KBM-7 (cell line): ENCODE results near the gene OSGEPL1.
"Not testable (repeated sequence)": the region's sequence is repeated elsewhere in the genome, so short reads cannot be mapped to it uniquely, and the experiment has no call there.

ENCODE experiments used
- DNase-seq: peaks from one replicate; pipeline ENCODE4 v3.0.0-alpha.2; 2015
- in situ Hi-C: fragments of 300-500 bp; cut with MboI; formaldehyde crosslinking; loops from 2 replicates; pipeline ENCODE4 v1.14.3; 2020; ENCODE audit warnings: low sequenced_read_pairs, low pct_unique_long_range_greater_than_20kb, mixed read lengths

Gene OSGEPL1

GRCh38 chr2:189762551-189763298 lies at the start of gene OSGEPL1:
TSS of gene OSGEPL1 (minus strand) at chr2:189762792. CDS start at chr2:189761640, 1,152 bp downstream.
- in situ Hi-C loops: no loop called here
- DNase-seq: peak; percentile 96

- DNase-seq: no peak
- in situ Hi-C loops: no loop called here
These were observed 40.8 kb upstream of the OSGEPL1 start for GRCh38 chr2:189803431-189803830.

GRCh38 chr2:189802396-189802912 lies 39.9 kb upstream of the OSGEPL1 start:
- in situ Hi-C loops: no loop called here
- DNase-seq: no peak

- DNase-seq: no peak
- in situ Hi-C loops: no loop called here
These were observed 36.9 kb upstream of the OSGEPL1 start for GRCh38 chr2:189799531-189799930.

- DNase-seq: no peak
- in situ Hi-C loops: no loop called here
These were observed 36.4 kb upstream of the OSGEPL1 start for GRCh38 chr2:189799030-189799331.

GRCh38 chr2:189798312-189799029 lies 35.9 kb upstream of the OSGEPL1 start:
- DNase-seq: peak; percentile 46
- in situ Hi-C loops: no loop called here

GRCh38 chr2:189797902-189798301 lies 35.3 kb upstream of the OSGEPL1 start:
- in situ Hi-C loops: no loop called here
- no peak for DNase-seq

- no peak for DNase-seq
- in situ Hi-C loops: no loop called here
These were observed 31.7 kb upstream of the OSGEPL1 start for GRCh38 chr2:189794310-189794709.

- no peak for DNase-seq
- in situ Hi-C loops: no loop called here
These were observed 28.9 kb upstream of the OSGEPL1 start for GRCh38 chr2:189791338-189792042.

GRCh38 chr2:189783927-189784867 lies 21.6 kb upstream of the OSGEPL1 start, which contains the start of the genes ORMDL1 and PMS1:
TSS of gene ORMDL1 (minus strand) at chr2:189784339. CDS start at chr2:189782595, 1,744 bp downstream.
TSS of gene PMS1 (plus strand) at chr2:189784450. CDS start at chr2:189791810, 7,360 bp downstream.
- in situ Hi-C loops: no loop called here
- peak; percentile 96 for DNase-seq

- in situ Hi-C loops: no loop called here
- no peak for DNase-seq
These were observed 20.9 kb upstream of the OSGEPL1 start for GRCh38 chr2:189783451-189783926.

GRCh38 chr2:189782221-189782671 lies 19.7 kb upstream of the OSGEPL1 start:
- DNase-seq: peak; percentile 7

GRCh38 chr2:189772212-189772611 lies 9.6 kb upstream of the OSGEPL1 start:
- in situ Hi-C loops: no loop called here
- DNase-seq: no peak

More at GRCh38 chr2:189782221-189782671, 19.7 kb upstream of the OSGEPL1 start:
- in situ Hi-C loops: no loop called here

GRCh38 chr2:189770590-189771322 lies 8.2 kb upstream of the OSGEPL1 start:
- in situ Hi-C loops: no loop called here
- DNase-seq: no peak

- DNase-seq: peak; percentile 18
- in situ Hi-C loops: no loop called here
These were observed 1.5 kb upstream of the OSGEPL1 start for GRCh38 chr2:189763908-189764661.

GRCh38 chr2:189762229-189762550 lies 402 bp downstream of the OSGEPL1 start:
- no peak for DNase-seq
- in situ Hi-C loops: no loop called here

- in situ Hi-C loops, DNase-seq: not testable (repeated sequence)
These were observed 2.4 kb downstream of the OSGEPL1 start for GRCh38 chr2:189760154-189760553.
